ENCODE results near the gene BCL2L1.

The BCL2L1 gene

DNA sequence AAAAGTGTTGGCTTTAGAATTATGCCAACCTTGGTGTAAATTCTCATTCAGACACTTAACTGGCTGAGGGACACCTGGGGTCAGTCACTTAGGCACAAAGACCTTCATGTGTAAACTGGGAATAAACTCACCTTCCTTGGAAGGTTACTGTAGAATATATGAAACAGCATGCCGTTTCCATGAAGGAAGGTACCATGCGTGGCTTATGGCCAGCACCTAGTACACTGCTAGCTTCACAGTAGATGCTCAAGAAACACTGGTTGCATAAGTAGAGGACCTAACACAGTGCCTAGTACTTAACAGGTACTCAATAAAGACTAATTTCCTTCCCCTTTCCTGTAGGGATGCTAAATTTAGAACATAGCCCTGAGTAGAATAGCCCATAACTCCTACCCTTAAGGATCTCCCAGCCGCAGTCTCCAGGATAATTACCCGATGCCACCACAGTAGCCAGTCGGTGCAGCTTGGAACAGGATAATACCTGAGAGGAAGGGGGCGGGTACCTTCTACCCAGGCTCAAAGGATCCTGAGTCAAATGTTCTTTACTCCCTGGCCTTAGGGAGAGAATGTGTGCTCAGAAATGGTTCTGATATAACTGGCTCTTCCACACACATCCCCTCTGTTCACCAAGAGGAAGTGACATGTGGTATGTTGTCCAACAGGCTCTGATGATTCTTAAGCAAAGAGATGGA lies 3.6 kb downstream of the BCL2L1 start:
- WGBS (ENCODE audit: extremely low coverage, insufficient coverage, low lambda C conversion rate): no CpG with 5 or more reads among the region's 6 CpGs
- peaks cover 16% of the 10 kb centered on the region for H3K4me1 ChIP-seq (ENCODE audit: control insufficient read depth, low read depth, low read length)
- no peaks in the 10 kb centered on the region for H3K27me3 ChIP-seq (ENCODE audit: insufficient read depth, low read length, poor library complexity)
- H2AK5ac ChIP-seq (ENCODE audit: low read length): no peak overlapping the region
- H3K27ac ChIP-seq (ENCODE audit: low read depth, low read length): no peak overlapping the region
- H3K79me1 ChIP-seq (ENCODE audit: low read length): peaks cover 7% of the 10 kb centered on the region
- no peak overlapping the region for H2BK5ac ChIP-seq (ENCODE audit: low read length)
- H4K8ac ChIP-seq (ENCODE audit: low read depth, low read length): no peak overlapping the region
- H3K36me3 ChIP-seq (ENCODE audit: control insufficient read depth, insufficient read depth, low read length): no peaks in the 10 kb centered on the region
- no peak overlapping the region for H4K5ac ChIP-seq (ENCODE audit: low read length)
- no peak overlapping the region for H3K56ac ChIP-seq (ENCODE audit: low read length)
- no peak overlapping the region for H3K4ac ChIP-seq (ENCODE audit: low read depth, low read length)
- H3K4me2 ChIP-seq (ENCODE audit: low read length): no peak overlapping the region
- no peak overlapping the region for H3K23ac ChIP-seq (ENCODE audit: low read length)
- no peak overlapping the region for H2BK15ac ChIP-seq (replicated peaks; ENCODE audit: low read depth)
- peaks cover 30% of the 10 kb centered on the region for H3K79me2 ChIP-seq (ENCODE audit: control insufficient read depth, insufficient read depth, low read length)
- H2BK120ac ChIP-seq (ENCODE audit: low read depth, low read length): no peak overlapping the region
- DNase-seq: no peak
- no peak overlapping the region for H3K9ac ChIP-seq (ENCODE audit: low read length)
- H3K4me3 ChIP-seq (ENCODE audit: low read length): no peak overlapping the region
- H3K18ac ChIP-seq (ENCODE audit: low read length): no peak overlapping the region

DNA sequence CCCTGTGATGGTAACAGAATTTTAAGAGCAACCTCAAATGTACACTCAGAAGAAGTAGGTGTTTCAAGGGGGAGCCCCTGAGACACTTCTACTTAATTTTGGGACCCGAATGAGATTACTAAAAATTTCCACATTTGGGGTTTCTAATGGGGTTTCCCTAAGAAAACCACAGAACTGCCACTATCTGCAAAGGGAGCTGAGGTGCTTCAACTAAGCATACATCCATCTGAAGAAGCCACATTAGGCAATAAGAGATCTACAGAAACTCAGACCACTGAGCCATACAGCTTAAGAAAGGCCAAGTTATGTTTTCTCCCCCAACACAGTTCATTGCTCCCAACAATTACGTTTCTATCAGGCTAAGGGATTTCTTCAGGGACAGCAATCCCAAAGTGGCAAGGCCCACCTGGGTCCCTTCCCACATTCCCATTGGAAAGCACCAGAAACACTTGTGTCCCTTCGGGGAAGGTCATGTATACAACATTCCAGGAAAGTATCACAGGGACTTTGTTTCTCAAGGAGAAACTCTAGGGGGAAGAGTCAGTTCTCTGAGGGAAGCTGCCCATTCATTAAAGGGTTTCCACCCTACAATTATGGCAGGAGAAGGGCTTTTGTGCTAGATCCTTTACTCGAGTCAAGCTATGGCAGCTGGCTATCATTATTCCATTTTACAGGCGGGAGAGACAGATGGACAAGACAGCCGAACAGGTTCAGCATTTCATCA lies 5.0 kb downstream of the BCL2L1 start:
- Histone ChIP-seq H3K56ac (ENCODE audit: low read length) (no peak overlapping the region), H3K27ac (ENCODE audit: low read depth, low read length) (no peak overlapping the region), H2BK120ac (ENCODE audit: low read depth, low read length) (no peak overlapping the region), H2BK15ac (replicated peaks; ENCODE audit: low read depth) (no peak overlapping the region), H3K79me2 (ENCODE audit: control insufficient read depth, insufficient read depth, low read length) (peaks cover 30% of the 10 kb centered on the region), H3K4ac (ENCODE audit: low read depth, low read length) (no peak overlapping the region), H3K27me3 (ENCODE audit: insufficient read depth, low read length, poor library complexity) (no peaks in the 10 kb centered on the region), H3K4me3 (ENCODE audit: low read length) (no peak overlapping the region), H2BK5ac (ENCODE audit: low read length) (no peak overlapping the region), H3K18ac (ENCODE audit: low read length) (peak overlapping the region; percentile 25), H4K8ac (ENCODE audit: low read depth, low read length) (no peak overlapping the region), H2AK5ac (ENCODE audit: low read length) (no peak overlapping the region), H3K4me2 (ENCODE audit: low read length) (no peak overlapping the region), H3K79me1 (ENCODE audit: low read length) (peaks cover 7% of the 10 kb centered on the region), H3K23ac (ENCODE audit: low read length) (no peak overlapping the region), H3K9ac (ENCODE audit: low read length) (no peak overlapping the region), H3K4me1 (ENCODE audit: control insufficient read depth, low read depth, low read length) (peaks cover 26% of the 10 kb centered on the region), H4K5ac (ENCODE audit: low read length) (no peak overlapping the region), H3K36me3 (ENCODE audit: control insufficient read depth, insufficient read depth, low read length) (no peaks in the 10 kb centered on the region)
- no peak for DNase-seq
- no CpG with 5 or more reads among the region's 6 CpGs for WGBS (ENCODE audit: extremely low coverage, insufficient coverage, low lambda C conversion rate)

DNA sequence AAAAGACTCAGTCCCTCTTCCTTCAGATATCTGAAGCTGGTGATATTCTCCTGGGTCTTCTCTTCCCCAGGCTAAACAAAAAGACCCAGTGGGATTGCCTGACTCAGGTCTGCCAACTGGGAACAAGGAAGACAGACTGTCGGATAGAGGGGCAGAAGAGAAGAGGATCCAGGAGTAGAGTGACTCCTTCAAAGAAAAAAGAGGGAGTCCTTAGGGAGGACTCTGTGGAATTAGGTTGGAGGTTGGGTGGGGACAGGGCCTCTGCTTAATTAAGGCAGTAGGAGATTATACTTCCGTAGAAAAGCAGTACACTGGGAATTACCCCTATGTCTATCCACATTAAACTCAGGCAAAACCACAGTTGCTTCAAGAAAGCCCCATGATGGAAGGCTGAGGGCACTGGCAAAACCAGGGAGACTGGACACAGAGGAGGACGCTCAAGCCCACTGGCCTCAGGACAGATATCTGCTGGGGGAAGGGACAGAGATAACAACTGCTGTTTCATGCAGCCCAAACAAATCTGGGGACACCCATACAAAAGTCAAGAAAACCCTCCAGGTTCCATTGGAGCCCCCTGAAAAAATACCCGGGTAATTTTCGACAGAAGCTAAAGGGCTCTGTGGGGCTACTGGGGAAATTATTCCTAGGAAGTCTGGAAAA lies 5.7 kb downstream of the BCL2L1 start:
- peaks cover 32% of the 10 kb centered on the region for H3K4me1 ChIP-seq (ENCODE audit: control insufficient read depth, low read depth, low read length)
- no peak overlapping the region for H3K4me2 ChIP-seq (ENCODE audit: low read length)
- no peak overlapping the region for H3K9ac ChIP-seq (ENCODE audit: low read length)
- no CpG with 5 or more reads among the region's 5 CpGs for WGBS (ENCODE audit: extremely low coverage, insufficient coverage, low lambda C conversion rate)
- H3K27me3 ChIP-seq (ENCODE audit: insufficient read depth, low read length, poor library complexity): no peaks in the 10 kb centered on the region
- no peak for DNase-seq
- peaks cover 32% of the 10 kb centered on the region for H3K79me2 ChIP-seq (ENCODE audit: control insufficient read depth, insufficient read depth, low read length)
- H2BK5ac ChIP-seq (ENCODE audit: low read length): no peak overlapping the region
- no peak overlapping the region for H2AK5ac ChIP-seq (ENCODE audit: low read length)
- no peak overlapping the region for H3K27ac ChIP-seq (ENCODE audit: low read depth, low read length)
- no peak overlapping the region for H3K23ac ChIP-seq (ENCODE audit: low read length)
- no peaks in the 10 kb centered on the region for H3K36me3 ChIP-seq (ENCODE audit: control insufficient read depth, insufficient read depth, low read length)
- no peak overlapping the region for H3K4me3 ChIP-seq (ENCODE audit: low read length)
- peaks cover 8% of the 10 kb centered on the region for H3K79me1 ChIP-seq (ENCODE audit: low read length)
- H2BK120ac ChIP-seq (ENCODE audit: low read depth, low read length): no peak overlapping the region
- no peak overlapping the region for H3K4ac ChIP-seq (ENCODE audit: low read depth, low read length)
- no peak overlapping the region for H4K5ac ChIP-seq (ENCODE audit: low read length)
- no peak overlapping the region for H2BK15ac ChIP-seq (replicated peaks; ENCODE audit: low read depth)
- H3K18ac ChIP-seq (ENCODE audit: low read length): peak overlapping the region; percentile 25
- H3K56ac ChIP-seq (ENCODE audit: low read length): no peak overlapping the region
- no peak overlapping the region for H4K8ac ChIP-seq (ENCODE audit: low read depth, low read length)

DNA sequence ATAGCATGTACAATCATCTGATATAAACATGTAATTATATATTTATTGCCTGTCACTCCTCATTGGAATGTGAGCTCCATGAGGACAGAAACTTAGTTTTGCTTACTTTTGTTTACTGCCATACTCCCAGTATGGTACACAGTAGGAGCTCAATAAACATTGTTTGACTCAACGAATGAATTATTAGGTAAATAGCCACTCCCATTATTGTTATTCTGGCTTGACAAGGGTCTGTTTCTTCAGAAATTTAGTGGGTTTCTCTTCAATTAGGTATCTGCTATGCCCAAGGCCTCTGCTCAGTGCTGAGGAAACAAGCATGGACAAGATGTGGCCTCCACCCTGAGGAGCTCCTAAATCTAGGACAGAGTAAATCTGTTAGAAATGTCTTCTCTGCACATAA lies 6.3 kb downstream of the BCL2L1 start:
- Histone ChIP-seq H2BK5ac (ENCODE audit: low read length) (no peak overlapping the region), H3K79me1 (ENCODE audit: low read length) (peaks cover 9% of the 10 kb centered on the region), H3K27me3 (ENCODE audit: insufficient read depth, low read length, poor library complexity) (no peaks in the 10 kb centered on the region), H3K4me3 (ENCODE audit: low read length) (no peak overlapping the region), H3K79me2 (ENCODE audit: control insufficient read depth, insufficient read depth, low read length) (peaks cover 27% of the 10 kb centered on the region), H2AK5ac (ENCODE audit: low read length) (no peak overlapping the region), H3K56ac (ENCODE audit: low read length) (no peak overlapping the region), H2BK15ac (replicated peaks; ENCODE audit: low read depth) (no peak overlapping the region), H3K4ac (ENCODE audit: low read depth, low read length) (no peak overlapping the region), H3K4me1 (ENCODE audit: control insufficient read depth, low read depth, low read length) (peaks cover 32% of the 10 kb centered on the region), H4K5ac (ENCODE audit: low read length) (no peak overlapping the region), H4K8ac (ENCODE audit: low read depth, low read length) (no peak overlapping the region), H3K27ac (ENCODE audit: low read depth, low read length) (no peak overlapping the region), H3K4me2 (ENCODE audit: low read length) (no peak overlapping the region), H3K18ac (ENCODE audit: low read length) (no peak overlapping the region), H3K9ac (ENCODE audit: low read length) (no peak overlapping the region), H2BK120ac (ENCODE audit: low read depth, low read length) (no peak overlapping the region), H3K23ac (ENCODE audit: low read length) (no peak overlapping the region), H3K36me3 (ENCODE audit: control insufficient read depth, insufficient read depth, low read length) (no peaks in the 10 kb centered on the region)
- WGBS (ENCODE audit: extremely low coverage, insufficient coverage, low lambda C conversion rate): no CpG with 5 or more reads among the region's 1 CpG
- no peak for DNase-seq

DNA sequence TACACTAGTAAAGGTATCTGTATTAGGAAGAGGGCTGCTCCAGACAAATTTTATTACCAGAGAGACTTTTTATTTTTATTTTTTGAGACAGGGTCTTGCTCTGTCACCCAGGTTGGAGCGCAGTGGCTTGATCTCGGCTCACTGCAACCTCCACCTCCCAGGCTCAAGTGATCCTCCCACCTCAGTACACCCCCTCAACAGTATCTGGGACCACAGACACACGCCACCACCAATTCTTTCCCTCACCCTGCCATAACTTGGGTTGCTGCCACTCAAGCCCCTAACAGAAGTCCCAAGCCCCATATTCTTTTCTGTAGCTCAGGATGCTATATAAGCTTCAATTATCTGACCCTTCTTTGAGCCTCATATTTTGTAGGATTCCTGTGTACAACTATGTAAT lies 6.9 kb downstream of the BCL2L1 start:
- H3K27me3 ChIP-seq (ENCODE audit: insufficient read depth, low read length, poor library complexity): no peaks in the 10 kb centered on the region
- H3K79me2 ChIP-seq (ENCODE audit: control insufficient read depth, insufficient read depth, low read length): peaks cover 22% of the 10 kb centered on the region
- H3K18ac ChIP-seq (ENCODE audit: low read length): no peak overlapping the region
- no peak overlapping the region for H2BK5ac ChIP-seq (ENCODE audit: low read length)
- H3K27ac ChIP-seq (ENCODE audit: low read depth, low read length): no peak overlapping the region
- peaks cover 26% of the 10 kb centered on the region for H3K4me1 ChIP-seq (ENCODE audit: control insufficient read depth, low read depth, low read length)
- no peak overlapping the region for H2AK5ac ChIP-seq (ENCODE audit: low read length)
- H3K23ac ChIP-seq (ENCODE audit: low read length): no peak overlapping the region
- H3K56ac ChIP-seq (ENCODE audit: low read length): no peak overlapping the region
- H2BK15ac ChIP-seq (replicated peaks; ENCODE audit: low read depth): no peak overlapping the region
- DNase-seq: no peak
- no peak overlapping the region for H3K4me2 ChIP-seq (ENCODE audit: low read length)
- no CpG with 5 or more reads among the region's 3 CpGs for WGBS (ENCODE audit: extremely low coverage, insufficient coverage, low lambda C conversion rate)
- H3K36me3 ChIP-seq (ENCODE audit: control insufficient read depth, insufficient read depth, low read length): no peaks in the 10 kb centered on the region
- peaks cover 4% of the 10 kb centered on the region for H3K79me1 ChIP-seq (ENCODE audit: low read length)
- H3K9ac ChIP-seq (ENCODE audit: low read length): no peak overlapping the region
- no peak overlapping the region for H4K8ac ChIP-seq (ENCODE audit: low read depth, low read length)
- H4K5ac ChIP-seq (ENCODE audit: low read length): no peak overlapping the region
- no peak overlapping the region for H3K4me3 ChIP-seq (ENCODE audit: low read length)
- H3K4ac ChIP-seq (ENCODE audit: low read depth, low read length): no peak overlapping the region
- no peak overlapping the region for H2BK120ac ChIP-seq (ENCODE audit: low read depth, low read length)

Data from mesendoderm (in vitro differentiated cells).